PC-3 (cell line): ENCODE measurements around the gene CDH4. TPM values are rescaled to one million over a fixed set of nuclear protein-coding genes. Genes with fewer than 3 reads are reported as not detected.

Source experiments
- ATAC-seq: fragments of 200-7000 bp; cut with Tn5 transposase; 2 replicates; pipeline ENCODE4 v1.9.1; 2020; ENCODE audit warnings: mild to moderate bottlenecking, moderate library complexity
- BruUV-seq: library from RNA; stranded (reverse); fragments of 400-500 nt; replicated peaks from 2 replicates; lab custom pipeline; 2021; lab: Mats Ljungman, UMichigan
- CTCF ChIA-PET: fragments of 300-600 bp; sonication (Branson Sonifier 250); formaldehyde crosslinking; loops from one replicate; lab custom pipeline; 2022; ENCODE audit warnings: antibody characterized with exemption; lab: Charles Lee
- POLR2A ChIA-PET: fragments of 300-600 bp; sonication (Branson Sonifier 250); formaldehyde crosslinking; loops from one replicate; lab custom pipeline; 2022; ENCODE audit warnings: antibody characterized with exemption; ENCODE audit not compliant: unreplicated experiment; lab: Charles Lee
- DNase-seq: peaks from one replicate; pipeline ENCODE4 v3.0.0-alpha.2; 2015
- H2AFZ ChIP-seq: fragments of 300-600 bp; sonication (generic); 2 replicates; pipeline ENCODE4 v1.6.0; 2016; ENCODE audit warnings: antibody characterized with exemption, low read length
- H3F3A ChIP-seq: fragments of 300-600 bp; sonication (generic); one replicate; pipeline ENCODE4 v1.6.0; 2017; ENCODE audit warnings: antibody characterized with exemption, low read length, control low read depth, mild to moderate bottlenecking; ENCODE audit not compliant: unreplicated experiment
- H3K27ac ChIP-seq: fragments of 300-600 bp; sonication (generic); 2 replicates; pipeline ENCODE4 v1.5.1; 2016; ENCODE audit warnings: mild to moderate bottlenecking, low read length
- H3K27me3 ChIP-seq: fragments of 300-600 bp; sonication (generic); 2 replicates; pipeline ENCODE4 v1.6.1; 2016; ENCODE audit warnings: low read length, mixed read lengths
- H3K36me3 ChIP-seq: fragments of 300-600 bp; sonication (generic); 2 replicates; pipeline ENCODE4 v1.6.1; 2016; ENCODE audit warnings: low read depth, mixed run types, low read length, mixed read lengths
- H3K4me1 ChIP-seq: fragments of 300-600 bp; sonication (generic); 2 replicates; pipeline ENCODE4 v1.5.1; 2016; ENCODE audit warnings: low read length; ENCODE audit not compliant: insufficient read depth
- H3K4me2 ChIP-seq: fragments of 300-600 bp; sonication (generic); 2 replicates; pipeline ENCODE4 v1.6.0; 2016; ENCODE audit warnings: low read length
- H3K4me3 ChIP-seq: fragments of 300-600 bp; sonication (generic); 2 replicates; pipeline ENCODE4 v1.5.1; 2016; ENCODE audit warnings: mild to moderate bottlenecking, low read length, mixed read lengths
- H3K79me2 ChIP-seq: fragments of 300-600 bp; sonication (generic); 2 replicates; pipeline ENCODE4 v1.6.1; 2017; ENCODE audit warnings: low read length, mixed read lengths
- H3K9ac ChIP-seq: fragments of 300-600 bp; sonication (generic); 2 replicates; pipeline ENCODE4 v1.6.0; 2016; ENCODE audit warnings: mild to moderate bottlenecking, low read length
- H3K9me2 ChIP-seq: fragments of 300-600 bp; sonication (generic); replicated peaks from 2 replicates; pipeline ENCODE4 v1.6.1; 2016; ENCODE audit warnings: mixed run types, low read length, mixed read lengths
- H3K9me3 ChIP-seq: fragments of 300-600 bp; sonication (generic); 2 replicates; pipeline ENCODE4 v1.6.1; 2016; ENCODE audit warnings: low read length, mixed read lengths
- H4K20me1 ChIP-seq: fragments of 300-600 bp; sonication (generic); 2 replicates; pipeline ENCODE4 v1.6.1; 2016; ENCODE audit warnings: low read length, mixed read lengths
- EZH2 ChIP-seq: fragments of 300-600 bp; sonication (generic); IDR thresholded peaks from one replicate; pipeline ENCODE4 v1.6.1; 2017; ENCODE audit warnings: antibody characterized with exemption, mild to moderate bottlenecking, low read length; ENCODE audit not compliant: unreplicated experiment
- EZH2phosphoT487 ChIP-seq: fragments of 300-600 bp; sonication (generic); IDR thresholded peaks from 2 replicates; pipeline ENCODE4 v1.6.1; 2018; ENCODE audit warnings: mild to moderate bottlenecking, antibody characterized with exemption, low read length, borderline replicate concordance
- intact Hi-C: fragments of 100-400 bp; cut with micrococcal nuclease; formaldehyde crosslinking; loops from 2 replicates; pipeline ENCODE4 v1.9.0; 2023
- total RNA-seq: library from RNA; depleted of rRNA; stranded (reverse); fragments of >200 nt; gene quantifications from 2 replicates; pipeline ENCODE4 v1.2.3, GENCODE V29; 2014
- TF ChIP-seq, protein P1 (sequence below): fragments of 300-600 bp; sonication (generic); conservative IDR thresholded peaks from 2 replicates; pipeline ENCODE4 v1.5.1; 2017; ENCODE audit warnings: antibody characterized with exemption, low read depth, mild to moderate bottlenecking, low read length

The CDH4 gene
- total RNA-seq, 1 experiment from 2014 or later: not detected

DNA sequence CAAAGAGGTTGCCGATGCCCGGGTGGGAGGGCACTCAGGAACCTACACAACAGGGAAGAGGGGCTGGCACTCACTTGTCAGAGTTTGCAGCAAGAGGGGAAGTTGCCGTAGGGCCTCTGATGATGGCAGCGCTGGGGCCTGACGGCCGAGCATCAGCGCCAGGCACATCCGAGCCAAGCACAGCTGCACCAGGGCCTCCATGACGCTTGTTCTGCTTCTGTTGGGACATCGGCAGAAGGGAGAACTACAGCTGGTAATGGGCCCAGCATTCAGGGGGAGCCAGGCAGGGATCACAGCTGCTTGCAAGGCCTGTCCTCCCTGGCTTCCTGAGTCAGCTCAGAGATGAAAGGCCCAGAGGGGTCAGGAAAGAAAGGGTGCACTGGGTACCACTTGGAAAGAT is 367.7 kb downstream of the CDH4 start:
- Histone ChIP-seq H3K36me3 (no peaks in the 10 kb centered on the region), H4K20me1 (no peaks in the 10 kb centered on the region), H3K79me2 (no peaks in the 10 kb centered on the region), H3K9me2 (no peaks in the 10 kb centered on the region), H3K4me2 (no peak overlapping the region), H3K4me3 (no peak overlapping the region), H3K9me3 (no peaks in the 10 kb centered on the region), H3K4me1 (no peaks in the 10 kb centered on the region), H2AFZ (no peak overlapping the region), H3K27ac (no peak overlapping the region), H3K9ac (no peak overlapping the region), H3F3A (no peaks in the 10 kb centered on the region), H3K27me3 (peaks cover 61% of the 10 kb centered on the region)
- intact Hi-C loops: no loop called here
- BruUV-seq: no TSS peak
- TF ChIP-seq EZH2phosphoT487: no peak
- TF ChIP-seq EZH2: no peak
- TF ChIP-seq, protein P1, sequence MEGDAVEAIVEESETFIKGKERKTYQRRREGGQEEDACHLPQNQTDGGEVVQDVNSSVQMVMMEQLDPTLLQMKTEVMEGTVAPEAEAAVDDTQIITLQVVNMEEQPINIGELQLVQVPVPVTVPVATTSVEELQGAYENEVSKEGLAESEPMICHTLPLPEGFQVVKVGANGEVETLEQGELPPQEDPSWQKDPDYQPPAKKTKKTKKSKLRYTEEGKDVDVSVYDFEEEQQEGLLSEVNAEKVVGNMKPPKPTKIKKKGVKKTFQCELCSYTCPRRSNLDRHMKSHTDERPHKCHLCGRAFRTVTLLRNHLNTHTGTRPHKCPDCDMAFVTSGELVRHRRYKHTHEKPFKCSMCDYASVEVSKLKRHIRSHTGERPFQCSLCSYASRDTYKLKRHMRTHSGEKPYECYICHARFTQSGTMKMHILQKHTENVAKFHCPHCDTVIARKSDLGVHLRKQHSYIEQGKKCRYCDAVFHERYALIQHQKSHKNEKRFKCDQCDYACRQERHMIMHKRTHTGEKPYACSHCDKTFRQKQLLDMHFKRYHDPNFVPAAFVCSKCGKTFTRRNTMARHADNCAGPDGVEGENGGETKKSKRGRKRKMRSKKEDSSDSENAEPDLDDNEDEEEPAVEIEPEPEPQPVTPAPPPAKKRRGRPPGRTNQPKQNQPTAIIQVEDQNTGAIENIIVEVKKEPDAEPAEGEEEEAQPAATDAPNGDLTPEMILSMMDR: no peak
- no peak for DNase-seq
- ATAC-seq: no peak
- ChIA-PET POLR2A (no interaction called here), CTCF (no interaction called here)

DNA sequence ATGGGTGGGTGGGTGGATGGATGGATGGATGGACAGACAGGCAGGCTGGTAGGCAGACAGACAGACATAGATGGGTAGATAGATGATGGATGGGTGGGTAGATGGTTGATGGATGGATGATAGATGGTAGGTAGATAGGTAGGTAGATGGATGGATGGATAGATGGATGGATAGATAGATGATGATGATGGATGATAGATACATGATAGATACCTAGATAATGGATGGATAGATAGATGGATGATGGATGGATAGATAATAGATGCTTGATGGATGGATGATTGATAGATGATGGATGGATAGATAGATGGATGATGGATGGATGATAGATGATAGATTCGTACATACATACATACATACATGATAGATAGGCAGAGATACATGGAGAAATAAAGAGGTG is 368.1 kb downstream of the CDH4 start:
- Histone ChIP-seq H3K79me2 (no peaks in the 10 kb centered on the region), H3K9me2 (no peaks in the 10 kb centered on the region), H3K9me3 (no peaks in the 10 kb centered on the region), H3K9ac (no peak overlapping the region), H3K27ac (no peak overlapping the region), H2AFZ (no peak overlapping the region), H3F3A (no peaks in the 10 kb centered on the region), H3K36me3 (no peaks in the 10 kb centered on the region), H3K27me3 (peaks cover 65% of the 10 kb centered on the region), H3K4me1 (no peaks in the 10 kb centered on the region), H3K4me2 (no peak overlapping the region), H4K20me1 (no peaks in the 10 kb centered on the region), H3K4me3 (no peak overlapping the region)
- no TSS peak for BruUV-seq
- ATAC-seq (no peak), DNase-seq (no peak)
- ChIA-PET CTCF (no interaction called here), POLR2A (no interaction called here)
- TF ChIP-seq EZH2phosphoT487: no peak
- no peak for TF ChIP-seq EZH2
- TF ChIP-seq, protein P1: no peak
- intact Hi-C loops: no loop called here

DNA sequence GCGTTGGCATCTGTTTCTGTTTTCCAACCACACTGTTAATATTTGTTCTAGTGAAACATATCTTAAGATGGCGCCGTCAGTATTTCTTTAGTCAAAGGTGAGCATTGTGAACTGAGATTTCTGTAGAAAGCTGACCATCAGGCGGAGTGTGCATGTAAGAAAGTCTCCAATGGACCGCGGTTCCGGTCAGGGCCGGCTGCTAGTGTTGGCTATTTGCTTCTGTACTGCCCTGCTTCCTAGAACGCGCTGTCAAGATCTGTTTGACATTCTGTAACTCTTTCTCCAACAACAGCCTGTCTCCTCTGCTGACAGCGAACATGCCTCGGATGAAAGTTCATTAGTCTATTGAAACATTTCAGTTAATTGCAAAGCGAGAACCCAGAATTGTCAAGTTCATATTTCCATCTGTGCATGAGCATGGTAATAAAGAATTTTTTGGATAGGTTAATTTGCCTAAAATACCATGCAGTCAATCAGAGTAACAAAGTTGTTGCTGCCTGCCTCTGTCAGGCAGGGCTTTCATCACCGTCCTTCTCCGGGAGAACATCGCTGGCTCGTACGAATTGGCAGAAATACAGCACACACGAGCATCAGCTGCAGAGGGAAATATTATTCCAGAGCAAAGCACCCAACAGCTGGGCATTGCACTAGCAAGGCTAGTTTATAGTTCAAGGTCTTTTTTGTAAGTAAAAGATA is 369.1 kb downstream of the CDH4 start:
- CTCF ChIA-PET: no interaction called here
- TF ChIP-seq EZH2phosphoT487 (no peak), EZH2 (no peak)
- TF ChIP-seq, protein P1: no peak

More for the DNA sequence above, 369.1 kb downstream of the CDH4 start:
- no peak for DNase-seq
- Histone ChIP-seq H2AFZ (no peak overlapping the region), H3K9ac (no peak overlapping the region), H3K27me3 (peaks cover 75% of the 10 kb centered on the region), H3K4me1 (no peaks in the 10 kb centered on the region), H3F3A (no peaks in the 10 kb centered on the region), H3K9me3 (no peaks in the 10 kb centered on the region), H3K9me2 (no peaks in the 10 kb centered on the region), H3K79me2 (no peaks in the 10 kb centered on the region), H3K4me3 (no peak overlapping the region), H3K36me3 (no peaks in the 10 kb centered on the region), H3K27ac (no peak overlapping the region), H4K20me1 (no peaks in the 10 kb centered on the region), H3K4me2 (no peak overlapping the region)
- intact Hi-C loops: no loop called here
- ATAC-seq: no peak
- BruUV-seq: no TSS peak
- POLR2A ChIA-PET: no interaction called here
